HG02973 (cell line): ENCODE results near the gene GTF2A1L.
A peak's percentile ranks its signal among the peaks of the same experiment; 100 is the strongest.
"Not testable (repeated sequence)": the region's sequence is repeated elsewhere in the genome, so short reads cannot be mapped to it uniquely, and the experiment has no call there.

Source experiments
- ATAC-seq: cut with Tn5 transposase; IDR thresholded peaks from one replicate; pipeline ENCODE4 v1.9.1; 2021; ENCODE audit warnings: moderate library complexity; ENCODE audit not compliant: unreplicated experiment

Gene GTF2A1L

DNA sequence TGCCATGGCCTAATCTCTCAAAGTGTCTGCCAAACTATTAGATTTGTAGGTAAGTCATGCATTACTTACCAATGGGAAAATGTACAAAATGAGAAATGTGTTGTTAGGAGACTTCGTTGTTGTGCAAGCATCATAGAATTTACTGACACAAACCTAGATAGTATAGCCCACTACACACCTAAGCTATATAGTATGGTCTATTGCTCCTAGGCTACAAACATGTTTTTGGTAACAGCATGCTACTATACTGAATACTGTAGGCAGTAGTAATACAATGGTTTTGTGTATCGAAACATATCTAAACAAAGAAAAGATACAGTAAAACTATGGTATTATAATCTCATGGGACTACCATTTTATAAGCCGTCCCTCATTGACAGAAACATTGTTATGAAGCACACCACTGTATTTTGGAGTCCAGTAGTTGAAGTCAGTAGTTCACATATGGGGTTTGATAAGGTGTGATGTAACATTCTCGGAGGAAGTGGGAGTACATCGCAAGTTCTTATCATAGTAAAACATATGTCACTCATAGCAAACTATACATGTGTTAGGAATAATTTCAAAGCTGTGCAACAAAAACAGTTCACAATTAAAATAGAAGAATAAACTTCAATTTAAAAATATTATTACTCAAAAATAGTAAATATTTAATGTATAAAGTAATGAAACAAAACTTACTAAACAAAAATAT lies 12.0 kb upstream of the GTF2A1L start:
- ATAC-seq = no peak

DNA sequence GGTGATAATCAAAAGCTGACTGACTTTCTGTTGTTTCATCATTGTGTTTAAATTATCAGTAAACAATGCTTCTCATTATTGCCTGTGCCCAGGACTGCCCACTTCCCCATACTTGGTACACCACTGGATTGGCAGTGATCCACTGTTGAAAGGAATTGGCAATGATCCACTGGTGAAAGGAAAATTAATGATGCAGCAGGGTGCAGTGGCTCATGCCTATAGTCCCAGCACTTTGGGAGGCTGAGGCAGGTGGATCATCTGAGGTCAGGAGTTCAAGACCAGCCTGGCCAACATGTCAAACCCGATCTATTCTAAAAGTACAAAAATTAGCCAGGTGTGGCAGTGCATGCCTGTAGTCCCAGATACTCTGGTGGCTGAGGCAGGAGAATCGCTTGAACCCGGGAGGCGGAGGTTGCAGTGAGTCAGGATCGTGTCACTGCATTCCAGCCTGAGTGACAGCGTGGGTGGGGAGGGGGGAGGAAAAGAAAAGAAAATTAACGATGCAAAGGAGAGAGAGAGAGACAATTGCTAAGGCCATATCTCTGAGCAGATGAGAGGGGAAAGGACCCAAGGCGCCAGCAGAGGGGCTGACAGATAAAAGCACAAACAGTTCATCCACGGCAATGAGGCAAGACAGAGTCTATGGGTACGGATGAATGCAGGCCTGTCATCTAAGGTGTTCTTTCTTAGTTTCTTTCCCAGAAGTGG lies 10.2 kb upstream of the GTF2A1L start:
- no peak for ATAC-seq

DNA sequence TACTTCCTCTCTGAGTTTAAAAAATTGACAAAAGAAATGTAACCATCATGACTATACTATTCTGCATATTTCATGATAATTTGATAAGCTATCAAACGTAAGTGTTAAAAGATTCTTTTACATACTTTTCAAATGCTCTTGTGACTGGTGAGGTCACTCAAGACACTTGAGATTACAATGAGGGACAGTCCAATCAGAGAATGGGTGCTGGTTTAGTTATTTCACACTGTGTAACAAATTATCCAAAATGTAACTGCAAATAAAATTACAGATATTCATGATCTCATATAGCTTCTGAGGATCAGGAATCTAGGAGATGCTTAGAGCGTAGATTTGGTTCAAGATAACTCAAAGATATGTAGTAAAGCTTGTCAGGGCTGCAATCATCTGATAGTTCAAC lies 4.4 kb upstream of the GTF2A1L start:
- ATAC-seq = no peak

- ATAC-seq = not testable (repeated sequence)
Observed at GRCh38 chr2:48614581-48614980, 3.1 kb upstream of the GTF2A1L start.

DNA sequence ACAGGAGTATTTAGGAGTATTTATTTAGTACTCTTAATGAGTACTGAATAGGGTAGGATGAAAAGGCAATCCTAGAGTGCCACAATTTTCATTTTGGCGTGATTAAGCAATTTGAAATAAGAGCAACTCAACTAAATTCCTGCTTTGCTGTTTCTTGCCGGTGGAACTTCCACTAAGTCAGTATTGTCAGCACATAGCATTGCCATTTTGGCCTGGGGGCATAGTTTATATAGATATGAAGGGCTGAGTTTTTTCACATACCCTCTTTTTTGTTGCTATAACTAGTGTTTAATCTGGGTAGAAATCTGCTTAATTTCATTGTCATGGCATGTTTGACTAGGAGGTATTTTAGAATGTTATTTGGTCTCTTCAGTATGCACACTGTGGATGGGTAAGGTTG lies 1.9 kb downstream of the GTF2A1L start:
- ATAC-seq = no peak

DNA sequence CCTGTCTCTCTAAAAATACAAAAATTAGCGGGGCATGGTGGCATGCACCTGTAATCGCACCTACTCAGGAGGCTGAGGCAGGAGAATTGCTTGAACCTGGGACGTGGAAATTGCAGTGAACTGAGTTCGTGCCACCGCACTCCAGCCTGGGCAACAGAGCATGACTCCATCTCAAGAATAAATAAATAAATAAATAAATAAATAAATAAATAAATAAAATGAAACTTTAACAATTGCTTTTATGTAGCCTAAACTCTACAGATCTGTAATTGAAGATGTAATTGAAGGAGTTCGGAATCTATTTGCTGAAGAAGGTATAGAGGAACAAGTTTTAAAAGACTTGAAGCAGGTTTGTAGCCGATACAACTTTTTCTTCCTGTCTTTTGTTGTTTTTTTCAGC lies 2.9 kb downstream of the GTF2A1L start:
- ATAC-seq = no peak

DNA sequence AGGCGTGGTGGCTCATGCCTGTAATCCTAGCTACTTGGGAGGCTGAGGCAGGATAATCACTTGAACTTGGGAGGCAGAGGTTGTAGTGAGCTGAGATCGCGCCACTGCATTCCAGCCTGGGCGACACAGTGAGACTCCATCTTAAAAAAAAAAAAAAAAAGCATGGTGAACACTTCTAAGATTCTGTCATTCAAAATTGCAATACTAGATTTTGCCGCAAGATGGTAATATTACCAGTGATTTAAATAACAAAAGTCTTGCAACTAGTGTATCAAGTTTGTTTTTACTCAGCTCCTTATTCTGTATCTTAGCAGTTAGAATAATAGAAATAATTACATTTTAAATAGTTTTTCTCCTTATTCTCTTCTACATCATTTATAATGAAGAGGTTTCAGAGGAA lies 5.0 kb downstream of the GTF2A1L start:
- ATAC-seq = not testable (repeated sequence)

DNA sequence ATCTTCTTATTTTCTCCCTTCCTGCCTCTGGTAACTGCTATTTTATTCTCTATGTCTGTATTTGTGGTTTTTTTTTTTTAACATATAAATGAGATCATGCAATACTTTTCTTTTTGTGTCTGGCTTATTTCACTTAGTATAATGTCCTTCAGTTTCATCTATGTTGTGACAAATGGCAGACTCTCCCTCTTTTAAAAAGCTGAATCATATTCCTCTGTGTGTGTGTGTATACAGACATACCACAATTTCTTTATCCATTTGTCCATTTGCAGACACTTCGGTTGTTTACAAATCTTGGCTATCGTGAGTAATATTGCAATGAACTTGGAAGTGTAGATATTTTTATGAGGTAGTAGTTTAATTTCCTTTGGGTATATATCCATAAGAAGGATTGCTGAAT lies 7.0 kb downstream of the GTF2A1L start:
- ATAC-seq = no peak

DNA sequence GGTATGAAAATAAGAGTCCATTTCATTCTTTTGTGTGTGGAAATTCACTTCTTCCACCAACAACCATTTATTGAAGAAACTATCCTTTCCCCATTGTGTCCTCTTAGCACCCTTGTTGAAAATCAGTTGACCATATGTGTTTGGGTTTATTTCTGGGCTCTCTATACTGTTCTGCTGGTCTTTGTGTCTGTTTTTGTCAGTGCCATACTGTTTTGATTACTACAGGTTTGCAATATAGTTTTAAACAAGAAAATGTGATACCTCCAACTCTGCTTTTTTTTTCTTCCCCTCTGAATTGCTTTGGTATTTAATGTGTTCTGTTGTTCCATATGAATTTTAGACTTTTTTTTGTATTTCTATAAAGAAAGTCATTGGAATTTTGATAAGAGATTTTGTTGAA lies 8.4 kb downstream of the GTF2A1L start:
- no peak for ATAC-seq

GRCh38 chr2:48633143-48633542 lies 15.5 kb downstream of the GTF2A1L start:
- ATAC-seq = no peak

- ATAC-seq = no peak
Observed at GRCh38 chr2:48635786-48636185, 18.1 kb downstream of the GTF2A1L start.

DNA sequence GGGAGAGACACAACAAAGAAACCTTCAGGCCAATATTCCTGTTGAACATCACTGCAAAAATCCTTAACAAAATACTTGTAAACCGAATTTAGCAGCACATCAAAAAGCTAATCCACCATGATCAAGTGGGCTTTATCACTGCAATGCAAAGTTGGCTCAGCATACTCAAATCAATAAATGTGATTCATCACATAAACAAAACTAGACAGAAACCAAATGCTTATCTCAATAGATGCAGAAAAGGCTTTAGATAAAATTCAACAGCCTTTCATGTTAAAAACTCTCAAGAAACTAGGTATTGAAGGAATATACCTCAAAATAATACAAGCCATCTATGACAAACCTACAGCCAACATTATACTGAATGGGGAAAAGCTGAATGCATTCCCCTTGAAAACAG lies 20.6 kb downstream of the GTF2A1L start:
- ATAC-seq = no peak

DNA sequence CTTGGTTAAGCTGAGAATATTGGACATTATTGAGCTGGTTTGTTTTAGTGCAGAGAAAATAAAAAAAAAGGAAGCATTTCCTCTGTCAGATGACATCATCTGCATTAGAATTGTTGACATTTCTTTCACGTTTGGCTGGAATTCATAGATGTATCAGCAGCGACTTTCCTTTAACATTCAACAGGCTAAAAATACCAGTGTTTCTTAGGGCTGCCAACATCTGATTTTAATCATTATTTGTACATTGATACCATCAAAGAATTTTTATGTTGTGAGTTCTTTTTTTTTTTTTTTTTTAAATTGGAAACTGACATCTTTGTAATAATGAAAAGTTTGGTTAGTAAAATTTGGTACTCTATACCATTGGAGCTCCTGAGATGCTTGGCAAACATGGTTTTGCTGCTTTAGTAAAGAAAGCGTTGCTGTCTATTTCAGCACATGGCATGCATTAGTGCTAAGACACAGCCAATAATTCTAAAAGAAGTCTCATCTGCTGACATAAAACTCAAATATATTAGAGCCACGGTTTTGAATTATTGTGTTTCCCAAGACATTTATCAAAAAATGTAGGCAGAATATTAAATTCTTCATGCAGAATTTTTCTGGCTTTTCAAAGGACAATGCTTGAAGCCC lies 33.6 kb downstream of the GTF2A1L start:
- no peak for ATAC-seq

GRCh38 chr2:48668992-48669391 lies 51.3 kb downstream of the GTF2A1L start:
- peak; percentile 79 for ATAC-seq

DNA sequence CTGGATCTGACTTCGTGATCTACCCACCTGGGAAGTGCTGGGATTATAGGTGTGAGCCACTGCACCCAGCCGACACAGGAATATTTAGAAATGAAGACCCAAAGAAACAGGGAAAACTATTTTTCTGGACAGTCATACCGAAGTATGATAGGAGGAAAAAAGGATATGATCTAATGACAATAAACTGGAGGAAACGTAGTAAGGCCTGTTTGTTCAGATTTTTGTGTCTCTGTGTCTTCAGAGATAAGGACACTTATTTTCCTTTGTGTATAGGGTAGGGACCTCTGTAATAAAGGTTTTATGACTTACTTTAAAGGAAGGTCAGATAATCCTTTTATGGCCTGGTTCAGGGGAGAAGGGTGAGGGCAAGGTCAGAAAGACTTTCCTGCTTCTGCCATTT lies 55.9 kb downstream of the GTF2A1L start:
- ATAC-seq = no peak

- ATAC-seq = no peak
Observed at GRCh38 chr2:48674933-48675332, 57.3 kb downstream of the GTF2A1L start.

DNA sequence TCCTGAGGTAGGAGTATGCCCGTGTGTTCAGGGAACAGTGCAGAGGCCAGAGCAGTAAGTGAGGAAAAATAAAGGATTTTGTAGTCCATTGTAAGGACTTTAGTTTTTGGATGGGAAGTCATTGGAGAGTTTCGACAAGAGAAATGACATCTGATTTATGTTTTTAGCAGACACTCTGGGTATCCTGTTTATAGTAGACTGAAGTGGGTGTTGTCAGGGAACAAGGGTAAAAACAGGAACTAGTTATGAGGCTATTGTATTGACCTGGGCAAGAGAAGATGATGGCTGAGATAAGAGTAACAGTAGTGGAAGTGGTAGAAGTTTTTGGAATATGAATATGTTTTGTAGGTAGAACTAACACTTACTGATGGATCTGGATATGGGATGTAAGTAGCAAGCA lies 59.8 kb downstream of the GTF2A1L start:
- no peak for ATAC-seq

DNA sequence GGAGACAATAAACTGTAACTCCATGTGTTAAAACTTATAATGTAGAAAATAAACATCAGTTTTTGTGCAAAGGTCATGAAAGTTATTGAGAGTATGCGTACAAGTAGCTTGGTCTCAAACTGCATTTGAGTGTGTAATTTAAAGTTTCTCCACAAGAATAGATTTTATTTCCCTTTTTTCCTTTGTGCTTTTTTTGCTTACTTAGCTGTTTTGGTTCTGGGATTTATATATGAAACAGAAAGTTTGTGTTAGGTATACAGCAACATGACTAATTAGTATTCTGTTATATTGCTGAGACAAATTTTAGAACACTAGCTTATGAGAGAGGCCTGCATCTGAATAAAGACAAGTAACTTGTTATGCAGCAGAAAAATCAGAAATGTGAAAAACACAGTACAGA lies 67.5 kb downstream of the GTF2A1L start:
- ATAC-seq = no peak

DNA sequence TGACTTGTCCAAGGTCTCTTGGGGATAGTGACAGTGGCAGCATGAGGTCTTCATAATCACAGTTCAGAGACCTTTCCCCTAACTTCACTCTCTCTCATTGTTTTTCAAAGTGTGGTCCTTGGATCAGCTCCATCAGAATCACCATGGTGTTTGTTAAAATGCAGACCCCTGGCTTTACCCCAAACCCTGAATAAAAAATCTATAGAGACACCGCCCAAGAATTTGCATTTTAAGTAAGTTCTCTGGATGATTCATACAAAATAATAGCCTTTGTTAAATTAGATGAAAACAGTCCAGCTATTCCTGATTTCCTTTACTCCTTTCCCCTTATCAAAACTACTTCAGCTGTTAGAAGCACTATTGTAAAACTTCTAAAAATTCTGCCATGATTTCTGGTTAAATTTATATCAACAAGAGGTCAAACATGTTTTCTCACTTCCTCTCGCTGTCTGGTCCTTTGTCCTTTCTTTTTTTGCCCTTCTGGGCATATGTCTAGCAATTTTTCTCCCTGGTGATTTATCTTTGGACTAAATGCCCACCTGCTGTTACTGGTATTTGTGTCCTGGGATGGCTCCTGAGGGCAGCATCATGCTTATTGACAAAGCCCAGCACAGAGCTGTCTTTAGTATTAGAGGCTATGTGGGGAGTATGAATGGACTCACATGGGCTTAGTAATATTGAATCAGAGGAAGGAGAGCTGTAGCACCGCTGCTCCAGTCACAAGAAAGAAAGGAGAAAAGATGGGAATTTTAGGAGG lies 74.5 kb downstream of the GTF2A1L start:
- ATAC-seq = no peak

DNA sequence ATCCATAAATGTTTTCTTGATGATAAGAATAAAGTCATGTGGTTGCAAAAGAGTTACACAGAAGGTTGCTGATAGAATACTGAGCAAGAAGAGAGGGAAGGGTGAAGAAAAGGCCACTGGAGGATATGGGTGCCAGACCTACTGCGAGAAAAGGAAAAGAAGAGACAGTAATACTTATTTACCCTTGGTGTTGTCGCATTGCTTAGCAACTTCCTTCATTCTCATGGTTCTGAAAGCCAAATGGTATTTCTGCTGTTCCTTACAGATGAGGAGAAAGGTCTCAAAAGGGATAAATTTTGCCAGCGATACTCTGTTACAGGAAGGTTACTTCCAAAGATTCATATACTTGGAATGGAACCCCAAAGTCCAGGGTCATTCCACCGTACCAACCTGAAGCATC lies 75.4 kb downstream of the GTF2A1L start:
- no peak for ATAC-seq

DNA sequence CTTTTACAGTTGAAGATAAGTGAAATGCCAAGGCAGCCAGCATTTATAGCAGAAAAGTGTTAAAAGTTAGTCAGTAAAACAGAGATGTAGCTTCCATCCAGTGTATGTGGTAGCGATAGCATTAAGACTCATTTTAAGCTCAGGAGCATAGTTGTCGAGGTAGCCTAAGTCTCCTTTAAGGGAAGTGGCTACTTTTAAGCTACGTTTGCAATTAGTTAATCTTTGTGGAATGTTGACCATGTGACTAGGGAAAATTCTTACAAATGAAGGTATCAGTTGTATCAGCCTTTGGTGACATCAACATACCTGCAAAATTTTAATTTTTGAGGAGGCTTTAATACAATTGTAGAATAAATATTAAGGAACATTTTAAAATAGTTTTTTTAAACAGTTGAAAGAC lies 76.0 kb downstream of the GTF2A1L start:
- ATAC-seq = no peak

DNA sequence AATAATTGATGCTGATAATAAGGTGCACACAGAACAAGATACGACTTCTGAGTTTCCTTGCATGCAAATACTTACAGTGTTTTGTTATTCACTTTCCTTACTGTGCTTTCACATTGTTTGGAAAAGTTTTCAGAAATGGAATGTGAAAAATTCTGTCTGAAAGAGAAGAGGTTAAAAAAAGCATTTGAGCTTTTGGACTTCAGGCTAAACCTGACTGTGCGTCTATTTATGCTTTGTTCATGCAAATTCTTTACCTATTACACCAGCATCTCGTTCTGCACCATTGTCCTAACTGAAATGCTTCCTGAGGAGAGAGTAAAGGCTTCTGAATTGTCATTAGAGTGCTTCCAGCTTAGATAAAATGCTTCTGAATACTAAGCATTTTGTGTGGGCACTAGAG lies 76.5 kb downstream of the GTF2A1L start:
- no peak for ATAC-seq
